GM20000 (cell line): ENCODE results near the gene ZFP82.

Source experiments
- DNase-seq: peaks from one replicate; pipeline ENCODE4 v3.0.0; 2012; ENCODE audit warnings: low spot score
- TF ChIP-seq, protein P1 (sequence below): IDR thresholded peaks from 2 replicates; pipeline ENCODE4 v1.5.1; 2012; ENCODE audit warnings: mild to moderate bottlenecking, control low read depth; ENCODE audit errors: extremely low read depth, missing control alignments

ZFP82 gene

GRCh38 chr19:36371886-36372285 is 46.6 kb downstream of the ZFP82 start:
- TF ChIP-seq, protein P1, sequence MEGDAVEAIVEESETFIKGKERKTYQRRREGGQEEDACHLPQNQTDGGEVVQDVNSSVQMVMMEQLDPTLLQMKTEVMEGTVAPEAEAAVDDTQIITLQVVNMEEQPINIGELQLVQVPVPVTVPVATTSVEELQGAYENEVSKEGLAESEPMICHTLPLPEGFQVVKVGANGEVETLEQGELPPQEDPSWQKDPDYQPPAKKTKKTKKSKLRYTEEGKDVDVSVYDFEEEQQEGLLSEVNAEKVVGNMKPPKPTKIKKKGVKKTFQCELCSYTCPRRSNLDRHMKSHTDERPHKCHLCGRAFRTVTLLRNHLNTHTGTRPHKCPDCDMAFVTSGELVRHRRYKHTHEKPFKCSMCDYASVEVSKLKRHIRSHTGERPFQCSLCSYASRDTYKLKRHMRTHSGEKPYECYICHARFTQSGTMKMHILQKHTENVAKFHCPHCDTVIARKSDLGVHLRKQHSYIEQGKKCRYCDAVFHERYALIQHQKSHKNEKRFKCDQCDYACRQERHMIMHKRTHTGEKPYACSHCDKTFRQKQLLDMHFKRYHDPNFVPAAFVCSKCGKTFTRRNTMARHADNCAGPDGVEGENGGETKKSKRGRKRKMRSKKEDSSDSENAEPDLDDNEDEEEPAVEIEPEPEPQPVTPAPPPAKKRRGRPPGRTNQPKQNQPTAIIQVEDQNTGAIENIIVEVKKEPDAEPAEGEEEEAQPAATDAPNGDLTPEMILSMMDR: no peak
- no peak for DNase-seq

DNA sequence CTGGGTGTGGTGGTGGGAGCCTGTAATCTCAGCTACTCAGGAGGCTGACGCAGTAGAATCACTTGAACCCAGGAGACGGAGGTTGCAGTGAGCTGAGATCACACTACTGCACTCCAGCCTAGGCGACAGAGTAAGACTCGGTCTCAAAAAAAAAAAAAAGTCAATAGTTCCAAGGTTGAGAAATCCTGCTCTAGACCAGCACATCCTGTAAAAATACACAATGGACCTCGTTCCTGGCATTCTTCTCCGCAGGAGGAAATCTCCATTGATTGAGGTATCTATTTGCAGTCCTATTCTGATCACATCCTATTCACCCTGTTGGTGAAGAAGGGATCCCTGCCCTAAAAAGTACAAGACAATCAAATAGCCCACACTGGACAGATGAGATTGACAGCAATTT is 54.6 kb downstream of the ZFP82 start:
- DNase-seq: no peak
- TF ChIP-seq, protein P1: no peak
